Measurements from ENCODE around the gene NCBP3.

GRCh38 chr17:3865176-3865575 is 19.1 kb upstream of the NCBP3 start:
- TF ChIP-seq POLR2A (IDR thresholded peaks at IDR 0.05; ENCODE audit: low read depth, low read length): no peak
- no peak for TF ChIP-seq TAF1 (IDR thresholded peaks at IDR 0.05; ENCODE audit: low read depth, low read length)
